Liver (tissue), 2 donors: ENCODE data around the gene RUNX1.

Experiments
- MAX ChIP-seq: IDR thresholded peaks from 2 replicates; pipeline ENCODE4 v1.6.1; 2016; ENCODE audit warnings: antibody characterized with exemption
- REST ChIP-seq: IDR thresholded peaks from 2 replicates; pipeline ENCODE4 v1.6.1; 2016; ENCODE audit warnings: antibody characterized with exemption, mild to moderate bottlenecking
- SP1 ChIP-seq: IDR thresholded peaks from 2 replicates; pipeline ENCODE4 v1.6.1; 2018; ENCODE audit warnings: antibody characterized with exemption, mild to moderate bottlenecking
- donor health status: healthy.

- TF ChIP-seq REST (no peak), MAX (no peak), SP1 (no peak)
These were observed 3.4 kb downstream of the RUNX1 start for GRCh38 chr21:35045542-35046262.
